Endodermal cell (in vitro differentiated cells): ENCODE measurements around the gene MMS22L. TPM values are rescaled to one million over a fixed set of nuclear protein-coding genes. Genes with fewer than 3 reads are reported as not detected.
A peak's percentile ranks its signal among the peaks of the same experiment; 100 is the strongest.

ENCODE experiments used
- DNase-seq: peaks from one replicate; pipeline ENCODE4 v3.0.0-alpha.2; 2017
- H3K27ac ChIP-seq: 2 replicates; pipeline ENCODE4 v1.5.1; 2013; ENCODE audit warnings: mild to moderate bottlenecking, low read depth, low read length, moderate library complexity
- H3K27me3 ChIP-seq: 2 replicates; pipeline ENCODE4 v1.6.1; 2013; ENCODE audit warnings: mild to moderate bottlenecking, low read length, moderate library complexity; ENCODE audit not compliant: insufficient read depth, control insufficient read depth, poor library complexity, severe bottlenecking
- H3K36me3 ChIP-seq: 2 replicates; pipeline ENCODE4 v1.7.0; 2013; ENCODE audit warnings: mild to moderate bottlenecking, low read length, moderate library complexity; ENCODE audit not compliant: control insufficient read depth, insufficient read depth
- H3K4me1 ChIP-seq: one replicate; pipeline ENCODE4 v1.7.0; 2013; ENCODE audit warnings: low read length; ENCODE audit not compliant: control insufficient read depth, insufficient read depth
- H3K4me3 ChIP-seq: 2 replicates; pipeline ENCODE4 v1.5.1; 2013; ENCODE audit warnings: mild to moderate bottlenecking, low read length, moderate library complexity
- H3K9ac ChIP-seq: 2 replicates; pipeline ENCODE4 v1.6.1; 2013; ENCODE audit warnings: mild to moderate bottlenecking, low read length, moderate library complexity; ENCODE audit not compliant: poor library complexity, severe bottlenecking; ENCODE audit errors: extremely low read depth
- H3K9me3 ChIP-seq: 2 replicates; pipeline ENCODE4 v1.6.1; 2013; ENCODE audit warnings: mild to moderate bottlenecking, low read length, moderate library complexity; ENCODE audit not compliant: control insufficient read depth
- H3K27ac Mint-ChIP-seq: 2 replicates; pipeline ENCODE4 v1.8.0; 2020; ENCODE audit warnings: mixed read lengths
- H3K27me3 Mint-ChIP-seq: 2 replicates; pipeline ENCODE4 v1.8.0; 2021; ENCODE audit warnings: mild to moderate bottlenecking, mixed read lengths; ENCODE audit not compliant: insufficient read depth
- H3K36me3 Mint-ChIP-seq: 2 replicates; pipeline ENCODE4 v1.8.0; 2020; ENCODE audit warnings: low read depth, mixed read lengths
- H3K4me1 Mint-ChIP-seq: 2 replicates; pipeline ENCODE4 v1.8.0; 2020; ENCODE audit warnings: mixed read lengths
- H3K4me3 Mint-ChIP-seq: 2 replicates; pipeline ENCODE4 v1.8.0; 2020; ENCODE audit warnings: mild to moderate bottlenecking, moderate library complexity, mixed read lengths
- H3K9me3 Mint-ChIP-seq: 2 replicates; pipeline ENCODE4 v1.8.0; 2020; ENCODE audit warnings: mild to moderate bottlenecking, mixed read lengths
- WGBS, 2 experiments: methylation state at CpG; one replicate each; pipeline versions ENCODE4 v1.1.5 to v1.1.7; 2013; ENCODE audit warnings: missing lambda C conversion rate in 2 of 2, mixed read lengths in 1 of 2; ENCODE audit not compliant: insufficient coverage in 1 of 2, insufficient read length in 1 of 2; 5-methylcytosine and 5-hydroxymethylcytosine counted together
- total RNA-seq, 2 donors: library from RNA; stranded (reverse); fragmentation: NEBNext Ultra II Directional in 1 of 2; extraction: Animal tissue kit (Norgen Biotek cat#: 25700) in 1 of 2; gene quantifications; 2 replicates in 1 of 2; 3 replicates in 1 of 2; pipeline ENCODE4 v1.2.1, GENCODE V29; 2021
- TF ChIP-seq, protein P1 (sequence below): fragments of 200-600 bp; sonication (generic); conservative IDR thresholded peaks from 2 replicates; pipeline ENCODE4 v1.5.0; 2021; ENCODE audit warnings: antibody characterized with exemption, mild to moderate bottlenecking

Gene MMS22L
- total RNA-seq, 2 donors from 2014 or later: 32.6 to 36.6 TPM

DNA sequence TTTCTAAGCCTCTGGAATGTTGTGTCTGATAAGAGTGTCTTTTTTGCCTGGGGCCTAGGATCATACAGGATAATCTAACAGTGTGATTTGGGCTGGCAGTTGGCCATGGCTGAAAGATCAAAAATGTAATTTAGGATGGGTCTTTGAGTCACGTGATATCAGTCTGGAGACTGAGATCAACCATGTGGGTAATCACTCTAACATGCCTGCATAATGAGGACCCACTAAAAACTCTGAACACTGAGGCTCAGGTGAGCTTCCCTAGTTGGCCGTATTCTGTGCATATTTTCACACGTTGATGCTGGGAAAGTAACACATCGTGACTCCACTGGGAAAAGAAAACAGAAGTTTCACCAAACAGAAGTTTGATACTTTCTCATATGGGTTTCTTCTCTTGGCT, 6.3 kb upstream of the MMS22L start:
- Mint-ChIP-seq H3K36me3 (no peaks in the 10 kb centered on the region), H3K27ac (no peak overlapping the region), H3K4me3 (no peak overlapping the region), H3K9me3 (peaks cover 9% of the 10 kb centered on the region), H3K4me1 (no peaks in the 10 kb centered on the region), H3K27me3 (no peaks in the 10 kb centered on the region)
- no peaks in the 10 kb centered on the region for H3K27me3 ChIP-seq
- no peaks in the 10 kb centered on the region for H3K4me1 ChIP-seq
- no peak overlapping the region for H3K27ac ChIP-seq
- H3K36me3 ChIP-seq: no peaks in the 10 kb centered on the region
- DNase-seq: no peak
- H3K9me3 ChIP-seq: peaks cover 14% of the 10 kb centered on the region
- 94 to 98% methylated on average over 4 of the region's 4 CpGs for WGBS, 2 experiments
- no peak overlapping the region for H3K4me3 ChIP-seq
- H3K9ac ChIP-seq: no peak overlapping the region
- TF ChIP-seq, protein P1, sequence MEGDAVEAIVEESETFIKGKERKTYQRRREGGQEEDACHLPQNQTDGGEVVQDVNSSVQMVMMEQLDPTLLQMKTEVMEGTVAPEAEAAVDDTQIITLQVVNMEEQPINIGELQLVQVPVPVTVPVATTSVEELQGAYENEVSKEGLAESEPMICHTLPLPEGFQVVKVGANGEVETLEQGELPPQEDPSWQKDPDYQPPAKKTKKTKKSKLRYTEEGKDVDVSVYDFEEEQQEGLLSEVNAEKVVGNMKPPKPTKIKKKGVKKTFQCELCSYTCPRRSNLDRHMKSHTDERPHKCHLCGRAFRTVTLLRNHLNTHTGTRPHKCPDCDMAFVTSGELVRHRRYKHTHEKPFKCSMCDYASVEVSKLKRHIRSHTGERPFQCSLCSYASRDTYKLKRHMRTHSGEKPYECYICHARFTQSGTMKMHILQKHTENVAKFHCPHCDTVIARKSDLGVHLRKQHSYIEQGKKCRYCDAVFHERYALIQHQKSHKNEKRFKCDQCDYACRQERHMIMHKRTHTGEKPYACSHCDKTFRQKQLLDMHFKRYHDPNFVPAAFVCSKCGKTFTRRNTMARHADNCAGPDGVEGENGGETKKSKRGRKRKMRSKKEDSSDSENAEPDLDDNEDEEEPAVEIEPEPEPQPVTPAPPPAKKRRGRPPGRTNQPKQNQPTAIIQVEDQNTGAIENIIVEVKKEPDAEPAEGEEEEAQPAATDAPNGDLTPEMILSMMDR: no peak

DNA sequence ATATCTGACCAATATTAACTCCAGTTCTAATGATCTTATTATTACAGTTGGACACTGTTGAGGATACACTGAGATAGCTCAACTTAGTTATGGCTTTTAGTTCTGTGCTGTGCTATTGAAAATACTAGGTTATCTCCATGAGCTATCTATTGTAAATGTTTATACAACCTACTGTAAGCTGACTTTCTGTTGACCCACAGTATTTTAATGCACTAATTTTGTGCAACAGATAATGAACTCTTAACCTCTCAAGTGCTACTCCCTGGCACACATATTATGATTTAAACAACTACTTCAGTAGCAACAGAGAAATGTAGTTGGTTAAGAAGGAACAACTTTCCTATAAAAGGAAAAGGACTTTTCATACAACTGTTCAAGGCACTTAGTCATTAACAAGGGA, 5.2 kb upstream of the MMS22L start:
- Histone ChIP-seq H3K4me3 (no peak overlapping the region), H3K9me3 (peaks cover 14% of the 10 kb centered on the region), H3K27ac (no peak overlapping the region), H3K4me1 (no peaks in the 10 kb centered on the region), H3K27me3 (no peaks in the 10 kb centered on the region), H3K36me3 (no peaks in the 10 kb centered on the region), H3K9ac (no peak overlapping the region)
- Mint-ChIP-seq H3K4me1 (peaks cover 3% of the 10 kb centered on the region), H3K9me3 (peaks cover 9% of the 10 kb centered on the region), H3K4me3 (no peak overlapping the region), H3K27me3 (no peaks in the 10 kb centered on the region), H3K27ac (no peak overlapping the region), H3K36me3 (no peaks in the 10 kb centered on the region)
- DNase-seq: no peak
- TF ChIP-seq, protein P1: no peak

DNA sequence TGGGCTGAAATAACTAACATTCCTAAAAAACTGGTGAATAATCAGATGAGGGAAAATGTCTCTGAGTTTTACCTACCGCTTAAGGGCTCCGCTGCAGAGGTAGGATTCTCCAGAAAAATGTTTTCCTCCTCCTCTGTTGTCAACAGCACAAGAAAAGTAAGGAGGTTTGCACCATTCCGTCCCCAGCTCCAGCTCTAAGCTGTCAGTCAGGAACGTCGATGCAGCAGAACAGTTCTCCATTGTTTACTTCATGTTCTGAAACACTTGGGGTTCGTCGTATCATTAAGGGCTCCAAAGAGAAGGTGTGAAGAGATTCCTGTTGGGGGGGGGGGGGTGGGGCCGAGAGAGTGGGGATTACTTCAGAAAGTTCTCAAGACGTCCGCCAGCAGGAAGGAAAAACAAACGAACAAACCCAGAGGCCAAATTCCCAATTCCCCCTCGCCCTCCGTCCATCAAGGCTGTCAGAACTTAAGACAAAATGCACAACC, 734 bp downstream of the MMS22L start:
- 0 to 3% methylated on average over 6 to 12 of the region's 13 CpGs for WGBS, 2 experiments
- H3K4me1 ChIP-seq: no peaks in the 10 kb centered on the region
- H3K9me3 ChIP-seq: no peaks in the 10 kb centered on the region
- Mint-ChIP-seq H3K36me3 (peaks cover 19% of the 10 kb centered on the region), H3K27ac (peak overlapping the region; percentile 94), H3K4me3 (peak overlapping the region; percentile 77), H3K27me3 (no peaks in the 10 kb centered on the region), H3K4me1 (peaks cover 15% of the 10 kb centered on the region), H3K9me3 (no peaks in the 10 kb centered on the region)
- TF ChIP-seq, protein P1: no peak
- H3K27me3 ChIP-seq: no peaks in the 10 kb centered on the region
- H3K9ac ChIP-seq: peak overlapping the region; percentile 91
- no peak overlapping the region for H3K27ac ChIP-seq
- no peak for DNase-seq
- H3K4me3 ChIP-seq: peak overlapping the region; percentile 86
- peaks cover 22% of the 10 kb centered on the region for H3K36me3 ChIP-seq
